Stimulated activated CD8-positive, alpha-beta memory T cell treated with anti-CD3 and anti-CD28 coated beads, Interleukin-7, amount 100 ng/mL, for 4 hours (primary cell): Measurements from ENCODE around the gene FBRS.
A peak's percentile ranks its signal among the peaks of the same experiment; 100 is the strongest.

ENCODE experiments used
- DNase-seq, 2 donors: peaks; one replicate each; pipeline ENCODE4 v3.0.0-alpha.2; 2020; ENCODE audit warnings: low read depth in 2 of 2

FBRS gene

GRCh38 chr16:30644334-30644830 lies 13.8 kb upstream of the FBRS start:
- no peak for DNase-seq

DNA sequence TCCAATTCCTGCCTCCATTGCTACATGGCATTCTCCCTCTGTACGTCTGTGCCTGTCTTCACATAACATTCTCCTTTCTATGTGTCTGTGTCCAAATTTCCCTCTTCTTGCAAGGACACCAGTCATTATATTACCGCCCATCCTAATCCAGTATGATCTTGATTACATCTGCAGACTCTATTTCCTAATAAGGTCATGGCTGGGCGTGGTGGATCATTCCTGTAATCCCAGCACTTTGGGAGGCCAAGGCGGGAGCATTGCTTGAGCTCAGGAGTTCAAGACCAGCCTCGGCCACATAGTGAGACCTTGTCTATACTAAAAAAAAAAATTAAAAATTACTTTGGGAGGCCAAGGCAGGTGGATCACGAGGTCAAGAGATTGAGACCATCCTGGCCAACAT lies 12.5 kb upstream of the FBRS start:
- DNase-seq, result no peak

- DNase-seq, result no peak
Observed at GRCh38 chr16:30647274-30647571, 11.0 kb upstream of the FBRS start.

GRCh38 chr16:30649725-30650368 lies 8.4 kb upstream of the FBRS start:
- peak in 1 of 2 donors; percentile 23 for DNase-seq

- DNase-seq, result peak; percentile 98 to 99
Observed at GRCh38 chr16:30650369-30651123, 7.7 kb upstream of the FBRS start, which contains the start of gene PRR14. PRR14 (plus strand) TSS chr16:30650960; CDS start chr16:30651646, 686 bp downstream.

GRCh38 chr16:30651124-30652004 lies 6.9 kb upstream of the FBRS start:
- peak; percentile 43 to 75 for DNase-seq

DNA sequence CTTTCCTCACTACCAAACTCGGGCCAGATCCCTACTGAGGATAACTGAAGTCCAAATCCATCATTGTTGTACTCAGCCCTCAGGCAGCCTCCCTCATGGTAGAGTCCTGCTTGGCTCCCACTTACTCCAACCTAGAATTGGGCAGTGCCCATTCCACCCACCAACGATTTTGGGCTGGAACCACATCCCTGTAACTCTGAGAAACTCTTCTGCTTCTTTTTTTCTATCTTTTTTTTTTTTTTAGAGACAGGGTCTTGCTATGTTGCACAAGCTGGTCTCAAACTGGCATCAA lies 6.3 kb upstream of the FBRS start:
- DNase-seq, result no peak

GRCh38 chr16:30652718-30653117 lies 5.5 kb upstream of the FBRS start:
- DNase-seq, result no peak

DNA sequence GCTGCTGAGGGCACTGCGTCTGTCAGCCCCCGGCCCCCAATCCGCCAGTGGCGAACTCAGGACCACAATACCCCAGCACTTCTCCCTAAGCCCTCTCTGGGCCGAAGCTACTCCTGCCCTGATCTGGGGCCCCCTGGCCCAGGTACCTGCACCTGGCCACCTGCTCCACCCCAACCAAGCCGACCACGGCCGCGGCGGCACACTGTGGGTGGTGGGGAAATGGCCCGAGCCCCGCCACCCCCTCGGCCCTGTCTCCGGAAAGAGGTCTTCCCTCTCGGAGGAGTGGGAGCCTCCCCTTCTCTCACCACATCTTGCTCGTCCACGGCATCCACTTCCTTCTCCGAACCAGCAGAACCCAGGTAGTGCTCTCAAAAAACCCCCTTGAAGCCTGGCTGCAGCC lies 3.4 kb upstream of the FBRS start:
- no peak for DNase-seq

DNA sequence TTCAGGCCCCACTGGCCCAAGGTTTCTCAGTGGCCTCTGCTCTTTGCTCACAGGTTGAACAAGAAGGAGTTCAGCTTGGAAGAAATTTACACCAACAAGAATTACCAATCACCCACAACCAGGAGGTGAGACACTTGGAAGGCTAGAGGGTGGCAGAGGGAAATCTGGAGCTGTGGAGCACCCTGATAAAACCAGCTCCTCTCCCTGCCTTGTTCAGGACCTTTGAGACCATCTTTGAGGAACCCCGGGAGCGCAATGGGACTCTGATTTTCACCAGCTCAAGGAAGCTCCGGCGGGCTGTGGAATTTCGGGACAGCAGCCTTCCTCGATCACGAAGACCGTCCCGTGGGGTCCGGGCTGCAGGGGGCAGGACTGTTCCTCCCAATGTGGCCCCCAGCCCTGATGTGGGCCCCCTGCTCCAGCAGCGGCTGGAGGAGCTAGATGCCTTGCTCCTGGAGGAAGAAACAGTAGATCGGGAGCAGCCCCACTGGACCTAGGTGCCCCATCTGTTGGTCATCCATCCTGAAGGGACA lies 2.4 kb upstream of the FBRS start:
- no peak for DNase-seq

- DNase-seq, result no peak
Observed at GRCh38 chr16:30656388-30656787, 1.8 kb upstream of the FBRS start.

GRCh38 chr16:30656974-30657865 lies 1.0 kb upstream of the FBRS start:
- DNase-seq, result no peak

- peak; percentile 52 to 91 for DNase-seq
Observed at GRCh38 chr16:30658731-30659506, 688 bp downstream of the FBRS start.

DNA sequence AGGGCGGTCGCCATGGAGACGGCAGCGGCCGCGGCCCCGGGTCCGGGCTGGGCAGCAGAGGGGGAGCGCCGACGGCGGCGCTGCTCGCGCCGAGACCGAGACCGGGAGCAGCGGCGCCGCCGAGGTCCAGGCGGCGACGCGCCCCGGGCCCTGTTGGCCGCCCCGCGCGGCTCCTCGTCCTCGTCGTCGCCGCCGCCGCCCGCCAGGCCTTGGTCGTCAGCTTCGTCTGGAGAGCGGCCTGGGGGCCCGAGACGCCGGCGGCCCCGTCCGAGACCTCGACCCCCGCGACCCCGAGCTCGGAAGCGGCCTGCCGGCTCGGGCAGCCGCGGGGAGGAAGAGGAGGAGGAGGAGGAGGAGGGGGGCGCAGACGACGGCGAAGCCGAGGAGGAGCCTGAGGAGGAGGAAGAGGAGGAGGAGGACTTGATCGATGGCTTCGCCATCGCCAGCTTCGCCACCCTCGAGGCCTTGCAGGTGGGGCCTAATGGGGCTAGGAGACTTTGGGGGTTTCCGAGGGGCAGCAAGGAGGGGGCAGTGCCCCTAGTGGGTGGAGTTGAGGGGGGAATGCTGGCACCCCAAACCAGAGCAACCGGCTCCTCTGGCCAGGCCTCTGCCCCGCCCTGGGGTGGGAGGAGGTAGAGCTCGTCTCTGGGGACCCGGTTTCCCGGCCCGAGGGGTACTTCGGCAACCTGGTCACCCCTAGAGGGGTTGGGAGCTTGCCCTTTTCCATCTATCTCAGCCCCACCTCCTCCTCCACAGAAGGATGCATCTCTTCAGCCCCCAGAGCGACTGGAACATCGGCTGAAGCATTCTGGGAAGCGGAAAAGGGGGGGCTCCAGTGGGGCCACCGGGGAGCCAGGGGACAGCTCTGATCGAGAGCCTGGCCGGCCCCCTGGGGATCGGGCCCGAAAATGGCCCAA lies 1.5 kb downstream of the FBRS start:
- DNase-seq, result peak in 1 of 2 donors; percentile 52

DNA sequence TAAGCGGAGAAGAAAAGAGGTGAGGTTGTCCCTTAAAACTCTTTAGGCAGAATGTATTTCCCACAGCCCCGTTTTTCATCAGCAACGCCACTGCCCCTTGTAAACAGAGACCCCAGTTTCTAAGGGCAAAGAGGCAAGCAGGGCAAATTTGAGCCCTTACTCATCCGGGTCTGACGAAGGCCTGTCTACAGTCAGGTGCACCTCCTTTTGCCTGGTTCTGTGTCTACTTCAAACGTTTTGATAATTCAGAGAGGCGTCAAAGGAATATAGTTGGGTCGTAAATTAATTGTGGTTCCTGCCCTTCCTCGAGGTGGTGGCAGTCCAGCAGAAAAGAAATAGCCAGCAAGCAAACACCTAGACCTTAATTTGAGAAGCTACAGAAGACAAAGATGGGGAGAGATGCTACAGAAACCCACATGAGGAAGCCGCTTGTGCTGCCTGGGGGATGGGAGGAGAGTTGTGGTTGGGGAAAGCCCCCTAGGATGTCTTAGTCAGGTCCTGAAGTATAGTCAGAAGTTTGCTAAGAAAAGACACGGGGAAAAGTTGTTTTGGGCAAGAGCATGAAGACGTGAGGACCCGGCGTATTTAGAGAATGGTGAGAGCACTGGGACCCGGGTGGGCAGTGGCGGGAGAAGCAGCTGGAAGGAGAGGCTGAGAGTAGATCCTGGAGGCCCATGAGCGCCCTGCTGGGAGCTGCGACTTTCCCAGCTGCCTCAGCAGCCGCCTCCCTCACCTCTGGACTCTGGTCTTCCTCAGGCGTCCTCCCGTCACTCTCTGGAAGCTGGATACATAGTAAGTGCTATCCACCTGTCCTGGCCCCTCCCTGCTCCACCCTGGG lies 2.4 kb downstream of the FBRS start:
- peak; percentile 75 to 79 for DNase-seq

DNA sequence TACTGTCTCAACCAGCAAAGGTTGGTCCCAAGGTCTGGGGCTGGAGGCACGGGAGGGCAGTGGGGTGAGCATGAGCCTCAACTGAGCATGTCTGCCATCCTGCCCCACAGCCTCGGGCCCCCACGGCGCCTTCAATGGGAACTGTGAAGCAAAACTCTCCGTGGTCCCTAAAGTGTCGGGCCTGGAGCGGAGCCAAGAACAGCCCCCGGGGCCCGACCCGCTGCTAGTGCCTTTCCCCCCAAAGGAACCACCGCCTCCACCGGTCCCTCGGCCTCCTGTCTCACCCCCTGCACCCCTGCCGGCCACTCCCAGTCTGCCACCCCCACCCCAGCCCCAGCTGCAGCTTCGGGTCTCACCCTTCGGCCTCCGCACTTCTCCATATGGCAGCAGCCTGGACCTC lies 4.2 kb downstream of the FBRS start:
- no peak for DNase-seq

- DNase-seq, result no peak
Observed at GRCh38 chr16:30663038-30663437, 4.8 kb downstream of the FBRS start.

- no peak for DNase-seq
Observed at GRCh38 chr16:30663820-30664219, 5.6 kb downstream of the FBRS start.
